ENCODE data around the gene OR52M1. TPM values are rescaled to one million over a fixed set of nuclear protein-coding genes. Genes with fewer than 3 reads are reported as not detected.

The OR52M1 gene
- total RNA-seq, 4 donors from 2014 or later: not detected

GRCh38 chr11:4569075-4569474, 24.1 kb downstream of the OR52M1 start:
- WGBS, 2 donors: 85 to 91% methylated on average over 4 to 16 of the region's 18 CpGs
- H3K9me3 ChIP-seq: no peaks in the 10 kb centered on the region
- no peaks in the 10 kb centered on the region for H3K4me1 ChIP-seq
- H3K4me3 ChIP-seq: no peak overlapping the region
- no peak overlapping the region for H3K27ac ChIP-seq
- no peaks in the 10 kb centered on the region for H3K36me3 ChIP-seq
- no peaks in the 10 kb centered on the region for H3K27me3 ChIP-seq
- no peak for TF ChIP-seq POLR2A (IDR thresholded peaks at IDR 0.05)
- no peak for TF ChIP-seq CTCF (IDR thresholded peaks at IDR 0.05)
- no peak for DNase-seq
- intact Hi-C loops (cut with DNase I): no loop called here

DNA sequence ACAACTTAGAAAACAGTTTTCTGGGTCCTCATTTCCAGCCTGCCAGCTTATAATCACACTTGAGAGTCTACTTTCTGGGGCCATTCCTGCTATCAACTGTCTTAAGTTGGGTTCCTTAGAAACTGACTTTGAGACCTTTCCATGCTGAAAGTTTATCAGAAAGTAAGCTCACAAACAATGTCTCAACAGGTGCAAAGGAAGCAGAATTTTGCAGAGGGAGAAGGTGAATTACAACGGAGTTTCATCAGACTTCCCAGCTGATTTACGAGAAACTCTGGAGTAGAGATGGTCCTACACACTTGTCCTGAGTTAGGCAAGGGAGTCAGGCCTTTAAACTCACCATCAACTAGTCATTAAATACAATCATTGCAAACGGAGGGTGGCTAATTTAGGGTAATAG, 31.9 kb downstream of the OR52M1 start:
- Histone ChIP-seq H3K4me3 (no peak overlapping the region), H3K9me3 (no peaks in the 10 kb centered on the region), H3K27me3 (peaks cover 0 to 6% (median 0%) of the 10 kb centered on the region in 4 donors), H3K36me3 (no peaks in the 10 kb centered on the region), H3K27ac (no peak overlapping the region), H3K4me1 (no peaks in the 10 kb centered on the region)
- 56 to 70% methylated on average over 3 of the region's 3 CpGs for WGBS, 2 donors
- TF ChIP-seq POLR2A (IDR thresholded peaks at IDR 0.05) (no peak), CTCF (IDR thresholded peaks at IDR 0.05) (no peak)
- intact Hi-C loops (cut with DNase I): no loop called here
- DNase-seq: no peak

DNA sequence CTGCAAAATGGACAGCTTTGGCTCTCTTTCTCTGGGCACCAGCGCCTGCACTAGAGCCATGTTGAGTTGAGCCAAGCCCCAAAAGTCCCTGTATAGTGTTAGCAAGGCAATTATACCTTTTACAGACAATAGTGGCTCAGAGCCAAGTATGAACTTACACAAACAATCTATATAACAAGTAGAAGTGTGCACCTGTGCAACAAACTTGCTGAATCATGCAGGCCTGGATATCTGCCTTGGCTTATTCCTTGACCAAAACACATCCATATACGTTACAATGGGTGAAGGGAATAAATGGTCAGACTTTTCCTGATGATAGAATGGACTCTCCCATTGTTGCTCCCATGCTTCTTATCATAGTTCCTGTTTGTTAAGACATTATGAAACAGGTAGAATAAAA, 32.8 kb downstream of the OR52M1 start:
- H3K4me1 ChIP-seq: no peaks in the 10 kb centered on the region
- 48 to 55% methylated on average over 2 of the region's 2 CpGs for WGBS, 2 donors
- no peaks in the 10 kb centered on the region for H3K9me3 ChIP-seq
- TF ChIP-seq POLR2A (IDR thresholded peaks at IDR 0.05) (no peak), CTCF (IDR thresholded peaks at IDR 0.05) (no peak)
- peaks cover 0 to 6% (median 0%) of the 10 kb centered on the region in 4 donors for H3K27me3 ChIP-seq
- no peak overlapping the region for H3K4me3 ChIP-seq
- H3K27ac ChIP-seq: no peak overlapping the region
- intact Hi-C loops (cut with DNase I): no loop called here
- DNase-seq: no peak
- no peaks in the 10 kb centered on the region for H3K36me3 ChIP-seq

GRCh38 chr11:4578624-4579023, 33.6 kb downstream of the OR52M1 start:
- Histone ChIP-seq H3K27me3 (peaks cover 0 to 6% (median 0%) of the 10 kb centered on the region in 4 donors), H3K27ac (no peak overlapping the region), H3K9me3 (no peaks in the 10 kb centered on the region), H3K4me3 (no peak overlapping the region), H3K4me1 (no peaks in the 10 kb centered on the region), H3K36me3 (no peaks in the 10 kb centered on the region)
- intact Hi-C loops (cut with DNase I): no loop called here
- WGBS, 2 donors: 77 to 83% methylated on average over 6 of the region's 6 CpGs
- no peak for TF ChIP-seq CTCF (IDR thresholded peaks at IDR 0.05)
- no peak for TF ChIP-seq POLR2A (IDR thresholded peaks at IDR 0.05)
- no peak for DNase-seq

DNA sequence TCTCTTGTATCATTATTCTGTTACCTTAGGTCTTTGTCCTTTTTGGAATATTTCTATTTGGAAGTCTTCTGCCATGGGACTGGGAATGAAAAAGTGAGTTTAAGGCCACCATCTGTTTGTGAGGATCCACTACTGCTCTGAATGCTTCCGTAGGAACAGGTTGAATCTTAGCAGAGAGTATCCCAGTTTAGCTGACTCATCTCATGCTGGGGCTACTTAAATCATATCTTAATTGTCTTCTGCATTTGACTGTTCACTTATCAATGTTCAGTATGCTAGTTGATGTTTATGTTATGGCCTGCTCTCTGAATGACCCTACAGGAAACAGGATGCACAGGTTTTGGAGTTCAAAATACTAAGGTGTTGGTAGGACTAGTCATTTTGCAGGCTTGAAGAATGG, 35.1 kb downstream of the OR52M1 start:
- Histone ChIP-seq H3K9me3 (no peaks in the 10 kb centered on the region), H3K36me3 (no peaks in the 10 kb centered on the region), H3K27ac (no peak overlapping the region), H3K4me1 (no peaks in the 10 kb centered on the region), H3K27me3 (peaks cover 0 to 13% (median 0%) of the 10 kb centered on the region in 4 donors), H3K4me3 (no peak overlapping the region)
- no peak for DNase-seq
- no peak for TF ChIP-seq CTCF (IDR thresholded peaks at IDR 0.05)
- no peak for TF ChIP-seq POLR2A (IDR thresholded peaks at IDR 0.05)
- intact Hi-C loops (cut with DNase I): no loop called here
- 80 to 93% methylated on average over 1 of the region's 1 CpG for WGBS, 2 donors
